ENCODE data around the gene IL18RAP. TPM values are rescaled to one million over a fixed set of nuclear protein-coding genes. Genes with fewer than 3 reads are reported as not detected.

The IL18RAP gene
- total and polyA plus RNA-seq, 2 experiments from 2014 or later, result not detected

DNA sequence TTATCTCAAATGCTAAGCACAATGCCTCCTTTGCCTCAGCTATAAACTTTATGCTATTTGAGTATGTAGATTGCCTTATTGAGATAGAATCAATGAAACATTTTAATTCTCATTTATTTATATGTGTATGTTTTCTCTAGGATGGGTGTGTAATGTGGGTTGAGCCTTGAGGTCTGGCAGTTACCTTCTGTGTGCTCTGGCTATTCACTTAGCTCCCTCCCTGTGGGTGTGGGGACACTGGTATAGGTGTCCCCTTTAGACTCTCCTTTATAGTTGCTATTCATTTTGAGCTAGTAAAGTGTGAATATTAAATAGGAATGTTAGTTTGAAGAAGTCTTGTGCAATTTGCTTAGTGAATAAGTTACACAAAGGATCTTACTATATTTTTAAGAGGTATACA, 51.8 kb downstream of the IL18RAP start (continued):
- TF ChIP-seq ZNF462 (CRISPR knock-in tag; IDR thresholded peaks at IDR 0.05) (no peak), REST (IDR thresholded peaks at IDR 0.05; ENCODE audit: unreplicated experiment) (no peak), JUNB (IDR thresholded peaks at IDR 0.05; ENCODE audit: unreplicated experiment) (no peak), EZH2 (IDR thresholded peaks at IDR 0.05; ENCODE audit: low read depth, unreplicated experiment) (no peak), STAT1 (IDR thresholded peaks at IDR 0.05; ENCODE audit: unreplicated experiment) (no peak), ZNF331 (CRISPR knock-in tag; IDR thresholded peaks at IDR 0.05; ENCODE audit: low read depth) (no peak), EZH2phosphoT487 (IDR thresholded peaks at IDR 0.05; ENCODE audit: unreplicated experiment) (no peak)
- TF ChIP-seq, protein P1, sequence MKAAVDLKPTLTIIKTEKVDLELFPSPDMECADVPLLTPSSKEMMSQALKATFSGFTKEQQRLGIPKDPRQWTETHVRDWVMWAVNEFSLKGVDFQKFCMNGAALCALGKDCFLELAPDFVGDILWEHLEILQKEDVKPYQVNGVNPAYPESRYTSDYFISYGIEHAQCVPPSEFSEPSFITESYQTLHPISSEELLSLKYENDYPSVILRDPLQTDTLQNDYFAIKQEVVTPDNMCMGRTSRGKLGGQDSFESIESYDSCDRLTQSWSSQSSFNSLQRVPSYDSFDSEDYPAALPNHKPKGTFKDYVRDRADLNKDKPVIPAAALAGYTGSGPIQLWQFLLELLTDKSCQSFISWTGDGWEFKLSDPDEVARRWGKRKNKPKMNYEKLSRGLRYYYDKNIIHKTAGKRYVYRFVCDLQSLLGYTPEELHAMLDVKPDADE (IDR thresholded peaks at IDR 0.05), result no peak

All from GM23338 (cell line).